ENCODE measurements around the gene LRP1-AS.

The LRP1-AS gene

GRCh38 chr12:57149245-57149900 lies 2.0 kb upstream of the LRP1-AS start:
- TF ChIP-seq CTCF (IDR thresholded peaks at IDR 0.05; ENCODE audit: insufficient read depth, low read length, poor library complexity, severe bottlenecking) = no peak
- H3K36me3 ChIP-seq (ENCODE audit: control insufficient read depth, insufficient read depth, low read length) = no peaks in the 10 kb centered on the region
- DNase-seq (ENCODE audit: extremely low read depth, insufficient read length) = no peak
- H3K4me3 ChIP-seq (replicated peaks; ENCODE audit: low read depth, low read length) = no peak overlapping the region
- H3K27me3 ChIP-seq (replicated peaks; ENCODE audit: control insufficient read depth, insufficient read depth, low read length) = no peaks in the 10 kb centered on the region

GRCh38 chr12:57148469-57149244 lies 1.2 kb upstream of the LRP1-AS start:
- Histone ChIP-seq H3K27me3 (replicated peaks; ENCODE audit: control insufficient read depth, insufficient read depth, low read length) (no peaks in the 10 kb centered on the region), H3K36me3 (ENCODE audit: control insufficient read depth, insufficient read depth, low read length) (no peaks in the 10 kb centered on the region), H3K4me3 (replicated peaks; ENCODE audit: low read depth, low read length) (no peak overlapping the region)
- no peak for TF ChIP-seq CTCF (IDR thresholded peaks at IDR 0.05; ENCODE audit: insufficient read depth, low read length, poor library complexity, severe bottlenecking)
- DNase-seq (ENCODE audit: extremely low read depth, insufficient read length) = no peak

- no peaks in the 10 kb centered on the region for H3K27me3 ChIP-seq (replicated peaks; ENCODE audit: control insufficient read depth, insufficient read depth, low read length)
- H3K36me3 ChIP-seq (ENCODE audit: control insufficient read depth, insufficient read depth, low read length) = no peaks in the 10 kb centered on the region
- no peak overlapping the region for H3K4me3 ChIP-seq (replicated peaks; ENCODE audit: low read depth, low read length)
- TF ChIP-seq CTCF (IDR thresholded peaks at IDR 0.05; ENCODE audit: insufficient read depth, low read length, poor library complexity, severe bottlenecking) = no peak
- no peak for DNase-seq (ENCODE audit: extremely low read depth, insufficient read length)
Observed at GRCh38 chr12:57146092-57146491, 1.3 kb downstream of the LRP1-AS start.

GRCh38 chr12:57145460-57146059 lies 1.9 kb downstream of the LRP1-AS start:
- H3K4me3 ChIP-seq (replicated peaks; ENCODE audit: low read depth, low read length) = no peak overlapping the region
- H3K36me3 ChIP-seq (ENCODE audit: control insufficient read depth, insufficient read depth, low read length) = no peaks in the 10 kb centered on the region
- no peak for TF ChIP-seq CTCF (IDR thresholded peaks at IDR 0.05; ENCODE audit: insufficient read depth, low read length, poor library complexity, severe bottlenecking)
- H3K27me3 ChIP-seq (replicated peaks; ENCODE audit: control insufficient read depth, insufficient read depth, low read length) = no peaks in the 10 kb centered on the region
- DNase-seq (ENCODE audit: extremely low read depth, insufficient read length) = no peak

- TF ChIP-seq CTCF (IDR thresholded peaks at IDR 0.05; ENCODE audit: insufficient read depth, low read length, poor library complexity, severe bottlenecking) = no peak
- DNase-seq (ENCODE audit: extremely low read depth, insufficient read length) = no peak
- Histone ChIP-seq H3K4me3 (replicated peaks; ENCODE audit: low read depth, low read length) (no peak overlapping the region), H3K27me3 (replicated peaks; ENCODE audit: control insufficient read depth, insufficient read depth, low read length) (no peaks in the 10 kb centered on the region), H3K36me3 (ENCODE audit: control insufficient read depth, insufficient read depth, low read length) (no peaks in the 10 kb centered on the region)
Observed at GRCh38 chr12:57143454-57143853, 4.0 kb downstream of the LRP1-AS start.

Measured in GM06990 (cell line).